Endometrial microvascular endothelial cells (primary cell): Measurements from ENCODE around the gene TMEM59L. TPM values are rescaled to one million over a fixed set of nuclear protein-coding genes. Genes with fewer than 3 reads are reported as not detected.

Experiments used
- in situ Hi-C: cut with HindIII; loops from 2 replicates; pipeline ENCODE4 v1.10.0; 2017; ENCODE audit warnings: low sequenced_read_pairs, low pct_unique_long_range_greater_than_20kb; ENCODE audit errors: inconsistent ontology term
- total RNA-seq: library from RNA; depleted of rRNA; stranded (reverse); fragments of >200 nt; gene quantifications from one replicate; pipeline ENCODE4 v1.2.3, GENCODE V29; 2015; ENCODE audit errors: inconsistent ontology term

The TMEM59L gene
- total RNA-seq, 1 donor from 2014 or later, result not detected

- in situ Hi-C loops, result no loop called here
Measured at GRCh38 chr19:18667531-18668251, 55.0 kb downstream of the TMEM59L start.

- in situ Hi-C loops, result no loop called here
Measured at GRCh38 chr19:18668252-18668631, 55.6 kb downstream of the TMEM59L start.

GRCh38 chr19:18668744-18669523 lies 56.3 kb downstream of the TMEM59L start:
- in situ Hi-C loops, result no loop called here

GRCh38 chr19:18669524-18669817 lies 56.8 kb downstream of the TMEM59L start:
- in situ Hi-C loops, result no loop called here

DNA sequence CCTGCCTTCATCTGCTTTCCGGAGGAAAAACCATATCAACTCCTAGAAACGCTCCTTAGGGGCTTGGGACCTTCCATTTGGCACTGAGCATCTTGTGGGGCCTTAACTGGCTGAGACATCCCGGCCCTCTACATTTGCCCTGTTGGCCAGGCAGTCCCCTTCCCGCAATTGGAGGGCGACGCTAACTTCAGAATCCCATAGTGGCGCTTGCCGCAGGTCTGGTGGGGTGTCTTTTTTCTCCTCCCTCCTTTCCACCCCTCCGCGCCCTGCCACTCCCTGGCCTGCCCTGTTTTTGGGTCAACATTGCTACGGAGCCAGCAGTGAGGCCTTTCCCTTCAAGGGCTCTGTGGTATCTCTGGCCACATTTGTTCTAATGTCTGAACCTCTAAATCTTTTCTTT lies 57.2 kb downstream of the TMEM59L start:
- in situ Hi-C loops, result no loop called here

DNA sequence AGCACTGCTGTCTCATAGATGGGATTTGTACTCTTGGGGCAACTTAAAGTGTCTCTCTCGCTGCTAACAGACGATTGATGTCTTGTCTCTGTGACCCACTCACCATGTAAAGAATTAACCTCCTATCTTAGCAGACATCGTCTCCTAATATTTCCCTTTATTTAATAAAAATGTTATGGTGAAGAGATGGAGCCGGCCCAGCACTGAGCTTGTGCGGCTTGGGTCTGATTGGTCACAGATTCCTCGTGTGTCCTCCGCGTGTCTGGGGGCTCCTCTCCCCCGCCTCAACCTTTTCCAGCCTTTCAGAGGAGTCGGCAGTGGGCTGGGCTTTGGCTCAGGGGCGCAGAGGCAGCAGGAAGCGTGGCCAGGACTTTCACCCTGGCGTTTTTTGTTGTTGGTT lies 57.6 kb downstream of the TMEM59L start:
- in situ Hi-C loops, result no loop called here

Other genes with a start within 250 kb of the TMEM59L start
- gene GDF15, start 226.7 kb upstream of the TMEM59L start, total RNA-seq, result 305 TPM
- not detected for gene LRRC25, start 215.2 kb upstream of the TMEM59L start, total RNA-seq
- 174 TPM for gene SSBP4, start 193.5 kb upstream of the TMEM59L start, total RNA-seq
- gene ISYNA1, start 174.7 kb upstream of the TMEM59L start, total RNA-seq, result 22.4 TPM
- gene ELL, start 90.8 kb upstream of the TMEM59L start, total RNA-seq, result 18.6 TPM
- 223 TPM for gene FKBP8, start 69.3 kb upstream of the TMEM59L start, total RNA-seq
- gene KXD1, start 55.0 kb upstream of the TMEM59L start, total RNA-seq, result 194 TPM
- gene UBA52, start 41.0 kb upstream of the TMEM59L start, total RNA-seq, result 931 TPM
- 65.9 TPM for gene REX1BD, start 24.1 kb upstream of the TMEM59L start, total RNA-seq
- 0.84 TPM for gene CRLF1, start 6.1 kb upstream of the TMEM59L start, total RNA-seq
- gene KLHL26, start 24.2 kb downstream of the TMEM59L start, total RNA-seq, result 1.5 TPM
- 2.3 TPM for gene CRTC1, start 70.8 kb downstream of the TMEM59L start, total RNA-seq
- gene COMP, start 178.4 kb downstream of the TMEM59L start, total RNA-seq, result not detected
- gene UPF1, start 219.1 kb downstream of the TMEM59L start, total RNA-seq, result 51.3 TPM